Ovary (tissue), 9 donors: ENCODE measurements around the gene CA10. TPM values are rescaled to one million over a fixed set of nuclear protein-coding genes. Genes with fewer than 3 reads are reported as not detected.

Source experiments
- DNase-seq, 5 donors: peaks; one replicate each; pipeline ENCODE4 v3.0.0-alpha.2; 2019 to 2020
- H3K27ac ChIP-seq, 2 donors: fragments of 200-600 bp; one replicate each; pipeline versions ENCODE4 v1.5.1 to v1.8.0; 2019 to 2022
- H3K27me3 ChIP-seq: fragments of 200-600 bp; one replicate; pipeline ENCODE4 v1.8.0; 2022
- H3K36me3 ChIP-seq: fragments of 200-600 bp; sonication (generic); one replicate; pipeline ENCODE4 v1.5.1; 2019
- H3K4me1 ChIP-seq: one replicate; pipeline ENCODE4 v1.8.1; 2013; ENCODE audit warnings: mild to moderate bottlenecking, moderate library complexity; ENCODE audit not compliant: insufficient read depth
- H3K4me3 ChIP-seq: fragments of 200-600 bp; sonication (generic); one replicate; pipeline ENCODE4 v1.5.1; 2017
- H3K9me3 ChIP-seq, 2 donors: fragments of 200-600 bp in 1 of 2; sonication (generic) in 1 of 2; one replicate each; pipeline versions ENCODE4 v1.5.1 to v1.8.1; 2013 to 2019; ENCODE audit warnings: mild to moderate bottlenecking in 1 of 2, moderate library complexity in 1 of 2
- CTCF ChIP-seq, 3 donors: fragments of 450-650 bp in 2 of 3; fragments of 200-600 bp in 1 of 3; IDR thresholded peaks; one replicate each; pipeline versions ENCODE4 v1.5.1 to v1.8.0; 2016 to 2022; ENCODE audit warnings: antibody characterized with exemption in 3 of 3, mild to moderate bottlenecking in 1 of 3
- EP300 ChIP-seq: sonication (generic); formaldehyde crosslinking; IDR thresholded peaks from one replicate; pipeline ENCODE4 v1.6.1; 2017; ENCODE audit warnings: antibody characterized with exemption
- POLR2A ChIP-seq: fragments of 450-650 bp; IDR thresholded peaks from one replicate; pipeline ENCODE4 v1.6.1; 2017; ENCODE audit warnings: antibody characterized with exemption, mild to moderate bottlenecking, moderate library complexity
- WGBS, 3 donors: extraction: QIAGEN DNeasy Blood & Tissue Kit in 1 of 3; methylation state at CpG; one replicate each; pipeline versions ENCODE4 v1.1.5 to v1.1.7; 2013 to 2017; 5-methylcytosine and 5-hydroxymethylcytosine counted together
- intact Hi-C, 4 donors: fragments of 100-400 bp; cut with DNase I; formaldehyde crosslinking; loops; one replicate each; pipeline versions ENCODE4 v1.11.0 to v1.15.1; 2022 to 2023
- polyA plus RNA-seq, 2 donors: library from polyadenylated mRNA; stranded (reverse); fragments of 200-250 nt in 1 of 2; fragments of 350-450 nt in 1 of 2; fragmentation: Illumina TruSeq in 1 of 2; extraction: RNeasy Lipid Tissue Mini Kit (QIAGEN cat#74804) in 1 of 2; gene quantifications; one replicate each; pipeline ENCODE4 v1.2.3, GENCODE V29; 2013 to 2014
- total RNA-seq, 7 donors: library from RNA; depleted of rRNA in 2 of 7; stranded (reverse); fragments of >200 nt in 2 of 7; fragmentation: NEBNext Ultra II Directional in 3 of 7; extraction: Animal tissue kit (Norgen Biotek cat#: 25700) in 3 of 7; gene quantifications; one replicate each; pipeline versions ENCODE4 v1.1.0 to v1.2.4, GENCODE V29; 2016 to 2023
- donor health status: DM: no; HTN: no; CAD: no; lungs with moderate emphysema.
- donor health status: DM: no; HTN: no; CAD: no.
- donor health status: Bipolar disorder and iron deficiency.
- donor health status: DM: yes; HTN: yes; CAD: no.
- donor health status: DM: no; HTN: no; CAD: no.
- donor health status: DM: yes; HTN: yes; CAD: no.

Gene CA10
- total and polyA plus RNA-seq, 9 donors = 0.34 to 4.3 (median 1.2) TPM; not detected in 2

GRCh38 chr17:51611585-51611984 is 546.9 kb downstream of the CA10 start:
- TF ChIP-seq EP300 (no peak), CTCF (IDR thresholded peaks at IDR 0.05) (no peak), POLR2A (no peak)
- WGBS, 3 donors = 83 to 87% (median 83%) methylated on average over 6 of the region's 6 CpGs
- DNase-seq = no peak

GRCh38 chr17:51610834-51611233 is 547.7 kb downstream of the CA10 start:
- H3K9me3 ChIP-seq = no peaks in the 10 kb centered on the region
- 87 to 89% (median 89%) methylated on average over 5 of the region's 5 CpGs for WGBS, 3 donors
- H3K4me1 ChIP-seq = no peaks in the 10 kb centered on the region
- no peak overlapping the region for H3K27ac ChIP-seq
- H3K4me3 ChIP-seq = no peak overlapping the region
- intact Hi-C loops = no loop called here
- no peaks in the 10 kb centered on the region for H3K36me3 ChIP-seq
- no peak for DNase-seq
- no peaks in the 10 kb centered on the region for H3K27me3 ChIP-seq
- no peak for TF ChIP-seq CTCF (IDR thresholded peaks at IDR 0.05)
- TF ChIP-seq POLR2A = no peak
- no peak for TF ChIP-seq EP300

More at GRCh38 chr17:51611585-51611984, 546.9 kb downstream of the CA10 start:
- Histone ChIP-seq H3K27me3 (no peaks in the 10 kb centered on the region), H3K9me3 (no peaks in the 10 kb centered on the region), H3K36me3 (no peaks in the 10 kb centered on the region), H3K4me1 (no peaks in the 10 kb centered on the region), H3K27ac (no peak overlapping the region), H3K4me3 (no peak overlapping the region)
- intact Hi-C loops = no loop called here

- H3K27ac ChIP-seq = no peak overlapping the region
- no peaks in the 10 kb centered on the region for H3K4me1 ChIP-seq
- no peaks in the 10 kb centered on the region for H3K27me3 ChIP-seq
- intact Hi-C loops = no loop called here
- no peak for DNase-seq
- WGBS, 3 donors = 77 to 84% (median 83%) methylated on average over 4 of the region's 4 CpGs
- no peak overlapping the region for H3K4me3 ChIP-seq
- TF ChIP-seq EP300 (no peak), CTCF (IDR thresholded peaks at IDR 0.05) (no peak), POLR2A (no peak)
- no peaks in the 10 kb centered on the region for H3K9me3 ChIP-seq
- H3K36me3 ChIP-seq = no peaks in the 10 kb centered on the region
Measured at GRCh38 chr17:51610155-51610554, 548.4 kb downstream of the CA10 start.

GRCh38 chr17:51608251-51608933 is 550.1 kb downstream of the CA10 start:
- DNase-seq = no peak
- no peak overlapping the region for H3K27ac ChIP-seq
- peaks cover 6% of the 10 kb centered on the region for H3K4me1 ChIP-seq
- no peak for TF ChIP-seq CTCF (IDR thresholded peaks at IDR 0.05)
- no peak for TF ChIP-seq EP300
- TF ChIP-seq POLR2A = no peak
- H3K27me3 ChIP-seq = no peaks in the 10 kb centered on the region
- intact Hi-C loops = no loop called here
- no peak overlapping the region for H3K4me3 ChIP-seq
- H3K9me3 ChIP-seq = no peaks in the 10 kb centered on the region
- no peaks in the 10 kb centered on the region for H3K36me3 ChIP-seq
- 78 to 89% (median 84%) methylated on average over 9 of the region's 9 CpGs for WGBS, 3 donors
